DMS114 treated with DMSO at 0.1 percent for 48 hours (cell line): ENCODE data around the gene MTOR.
"Not testable (repeated sequence)": the region's sequence is repeated elsewhere in the genome, so short reads cannot be mapped to it uniquely, and the experiment has no call there.

Experiments
- DNase-seq: peaks from one replicate; lab custom pipeline; 2025; ENCODE audit not compliant: unreplicated experiment; lab: John Stamatoyannopoulos, UW

The MTOR gene

DNA sequence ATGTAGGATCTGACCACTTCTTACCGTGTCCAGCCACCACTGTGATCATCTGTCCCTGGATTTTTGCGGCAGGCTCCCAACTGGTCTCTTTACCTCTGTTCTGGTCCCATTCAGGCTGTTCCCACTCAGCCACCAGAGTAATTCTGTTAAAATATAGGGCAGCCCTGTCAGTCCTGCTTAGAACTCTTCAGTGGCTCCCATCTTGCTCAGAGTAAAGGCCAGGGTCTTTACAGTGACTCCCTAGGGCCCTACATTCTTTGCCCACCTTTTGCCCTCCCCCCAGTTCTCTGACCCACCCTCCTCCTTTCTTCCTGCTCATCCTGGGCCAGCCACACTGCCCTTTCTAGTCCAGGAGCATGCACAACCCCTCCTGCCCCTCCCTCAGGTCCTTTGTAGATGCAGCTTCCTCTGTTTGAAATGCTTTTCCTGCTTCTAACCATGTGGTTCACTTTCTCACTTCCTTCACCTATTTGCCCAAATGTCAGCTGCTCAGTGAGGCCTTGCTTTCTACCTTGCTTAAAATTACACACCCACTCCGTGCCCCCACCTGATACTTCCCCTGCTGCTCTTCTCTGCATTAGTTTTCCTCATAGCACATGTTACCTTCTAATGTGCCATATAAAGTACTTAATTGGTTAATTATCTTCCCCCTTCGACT is 18.5 kb upstream of the MTOR start:
- DNase-seq, result no peak

DNA sequence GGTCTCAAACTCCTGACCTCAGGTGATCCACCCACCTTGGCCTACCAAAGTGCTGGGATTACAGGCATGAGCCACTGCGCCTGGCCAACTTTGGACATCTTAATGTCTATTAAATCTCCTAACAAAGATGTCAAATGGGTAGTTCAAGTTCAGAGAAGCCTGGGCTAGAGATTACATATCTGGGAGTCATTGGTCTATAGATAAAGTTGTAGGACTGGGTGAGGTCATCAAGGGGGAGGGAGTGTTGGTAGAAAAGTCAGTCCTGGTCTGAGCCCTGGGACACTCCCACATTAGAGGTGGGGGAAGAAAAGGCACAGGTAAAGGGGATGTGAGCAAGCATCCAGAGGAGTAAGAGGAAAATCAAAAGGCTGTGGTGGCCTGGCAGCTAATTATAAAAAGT is 17.3 kb upstream of the MTOR start:
- no peak for DNase-seq

DNA sequence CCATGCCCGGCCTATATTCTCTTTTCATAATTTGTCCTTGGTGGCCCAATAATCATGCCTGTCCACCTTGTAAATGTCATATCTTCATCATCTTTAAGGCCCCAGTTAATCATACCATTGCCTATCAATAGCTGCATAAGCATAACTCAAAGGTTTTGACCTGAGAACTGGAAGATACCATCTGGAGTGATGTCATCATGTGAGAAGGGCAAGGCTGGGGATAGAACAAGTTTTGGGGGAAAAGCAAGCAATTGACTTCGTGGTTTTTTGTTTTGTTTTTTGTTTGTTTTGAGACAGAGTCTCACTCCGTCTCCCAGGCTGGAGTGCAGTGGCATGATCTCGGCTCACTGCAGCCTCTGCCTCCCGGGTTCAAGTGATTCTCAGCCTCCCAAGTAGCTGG is 16.8 kb upstream of the MTOR start:
- DNase-seq, result no peak

GRCh38 chr1:11273595-11274234 is 11.4 kb upstream of the MTOR start:
- DNase-seq, result no peak

DNA sequence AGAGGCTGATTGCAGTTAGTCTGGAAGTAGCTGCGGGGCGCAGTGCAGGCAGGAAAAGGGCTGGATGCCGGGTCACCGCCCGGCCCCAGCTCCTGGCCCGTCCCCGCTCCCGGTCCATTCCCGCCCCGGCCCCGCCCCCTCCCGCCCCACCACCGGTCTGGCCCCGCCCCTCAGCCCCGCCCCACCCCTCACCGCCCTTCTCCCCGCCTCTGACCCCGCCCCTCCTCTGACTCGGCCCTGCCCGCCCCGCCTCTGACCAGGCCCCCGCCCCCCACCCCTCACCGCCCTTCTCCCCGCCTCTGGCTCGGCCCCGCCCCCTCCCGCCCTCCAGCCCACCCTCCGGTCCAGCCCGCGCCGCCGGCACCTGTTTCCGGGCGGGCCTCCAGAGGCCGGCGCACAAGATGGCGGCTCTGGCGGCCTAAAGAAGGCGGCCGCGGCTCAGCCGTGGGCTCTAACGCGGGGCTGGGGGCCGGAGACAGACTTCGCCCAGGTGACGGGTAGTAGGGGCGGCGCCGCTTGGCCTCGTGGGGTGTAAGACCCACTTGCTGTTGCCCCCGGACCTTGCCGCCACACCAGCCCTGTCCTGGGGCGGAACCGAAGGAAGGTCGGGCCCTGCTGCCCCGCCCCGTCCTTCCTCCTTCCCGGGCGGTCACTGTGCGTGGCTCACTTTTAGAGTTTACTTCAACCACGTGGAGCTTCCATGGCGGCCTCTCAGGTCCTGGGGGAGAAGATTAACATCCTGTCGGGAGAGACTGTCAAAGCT is 10.7 kb upstream of the MTOR start, which contains the start of gene UBIAD1:
Gene UBIAD1 (plus strand): TSS at position 367 of the 763 bp plus-strand sequence. CDS start 334 bp downstream, at position 701.
- DNase-seq, result peak; percentile 78

DNA sequence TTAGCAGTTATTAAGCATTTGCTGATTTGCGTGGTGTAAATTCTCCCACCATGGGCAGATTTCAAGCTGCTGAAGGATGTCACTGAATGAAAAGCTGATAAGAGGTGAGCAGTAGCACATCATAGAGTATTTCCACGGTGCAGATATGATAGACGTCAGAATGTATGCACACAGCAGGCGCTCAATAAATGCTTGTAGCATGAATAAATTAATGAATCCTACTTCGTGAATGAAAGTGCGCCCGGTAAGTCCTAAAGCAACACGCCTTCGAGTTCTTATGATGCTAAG is 10.1 kb upstream of the MTOR start:
- no peak for DNase-seq

- not testable (repeated sequence) for DNase-seq
Measured at GRCh38 chr1:11267350-11268337, 5.3 kb upstream of the MTOR start.

- DNase-seq, result no peak
Measured at GRCh38 chr1:11266268-11267074, 4.1 kb upstream of the MTOR start.

GRCh38 chr1:11256299-11256698 is 6.1 kb downstream of the MTOR start:
- no peak for DNase-seq

- DNase-seq, result no peak
Measured at GRCh38 chr1:11253226-11253625, 9.1 kb downstream of the MTOR start.

- DNase-seq, result no peak
Measured at GRCh38 chr1:11252538-11252937, 9.8 kb downstream of the MTOR start.

GRCh38 chr1:11248169-11248568 is 14.2 kb downstream of the MTOR start:
- no peak for DNase-seq

DNA sequence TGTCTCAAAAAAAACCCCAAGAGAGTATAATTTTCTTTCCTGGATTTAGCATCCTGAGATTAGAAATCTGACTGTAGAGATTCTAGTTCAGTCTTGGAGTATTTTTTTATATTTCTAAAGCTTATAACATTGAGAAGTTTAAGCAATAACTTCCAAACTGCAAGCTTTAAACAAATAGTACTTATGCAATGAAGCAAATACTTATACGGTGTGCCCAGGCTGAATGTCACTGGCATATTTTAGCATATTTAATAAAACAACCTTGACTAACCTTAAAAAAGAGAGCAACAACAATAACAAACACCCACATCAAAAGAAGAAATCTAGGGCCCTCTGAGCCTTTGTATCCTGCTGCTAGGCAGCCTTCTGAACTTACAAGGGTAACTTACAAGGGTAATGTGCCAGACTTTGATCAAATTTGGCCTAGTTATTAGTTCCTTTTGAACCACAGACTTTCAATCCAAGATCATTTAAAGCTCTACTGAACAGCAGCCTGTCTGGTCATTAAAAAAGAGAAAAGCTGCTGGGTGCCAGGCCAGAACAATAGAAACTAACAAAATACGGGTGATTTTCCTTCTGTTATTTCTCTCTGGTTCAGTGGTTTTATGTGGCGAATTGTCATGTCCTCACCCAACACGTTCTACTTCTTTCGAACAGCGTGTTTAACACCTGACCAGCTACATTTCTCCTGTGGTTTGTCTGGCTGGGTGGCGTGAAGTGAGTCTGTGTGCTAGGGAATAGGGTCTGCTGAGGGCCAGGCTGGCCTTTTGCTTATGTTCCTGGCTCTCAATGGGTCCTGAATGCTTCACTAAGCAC is 16.2 kb downstream of the MTOR start:
- no peak for DNase-seq

GRCh38 chr1:11245248-11245647 is 17.1 kb downstream of the MTOR start:
- no peak for DNase-seq

GRCh38 chr1:11238311-11238710 is 24.0 kb downstream of the MTOR start:
- DNase-seq, result no peak

DNA sequence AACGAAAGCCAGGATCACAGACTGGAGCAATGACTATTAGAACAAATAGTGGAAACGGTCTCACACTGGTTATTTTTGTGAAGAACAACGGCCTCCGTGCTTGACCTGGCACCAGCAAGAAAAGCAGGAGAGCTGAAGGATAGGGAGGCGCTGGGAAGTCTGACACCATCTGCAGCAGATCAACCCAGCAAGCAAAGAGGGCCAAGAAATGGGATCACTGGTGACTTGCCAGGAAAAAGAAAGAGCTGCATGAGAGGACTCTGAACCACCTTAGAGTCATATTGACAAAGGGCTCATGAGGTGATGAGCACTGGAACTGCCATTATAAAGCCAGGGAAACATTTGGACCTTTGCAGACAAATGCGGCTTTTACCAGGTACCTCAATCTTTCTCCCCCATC is 25.0 kb downstream of the MTOR start:
- DNase-seq, result no peak

- DNase-seq, result no peak
Measured at GRCh38 chr1:11233208-11233607, 29.1 kb downstream of the MTOR start.

DNA sequence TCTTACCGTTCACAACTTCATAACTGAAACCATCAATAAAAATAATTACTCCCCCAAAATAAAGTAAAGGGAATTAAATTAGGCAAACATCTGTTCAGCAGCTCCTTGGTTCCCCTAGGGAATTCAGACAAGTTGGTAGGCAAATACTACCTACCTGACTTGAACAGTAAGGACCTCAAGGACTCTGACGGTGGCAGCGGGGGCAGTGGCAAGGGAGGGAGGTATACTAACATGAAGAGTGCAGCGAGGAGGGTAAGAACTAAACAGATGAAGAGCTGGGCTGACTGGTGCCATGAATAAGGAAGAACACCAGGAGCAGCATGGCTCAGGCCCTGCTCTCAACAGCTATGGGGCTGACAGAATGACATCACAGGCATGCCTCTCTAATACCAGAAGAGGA is 33.1 kb downstream of the MTOR start:
- DNase-seq, result no peak
